A549 (cell line): ENCODE data around the gene PROSER3.

Source experiments
- CHD4 ChIP-seq: fragments of 200-600 bp; sonication (generic); IDR thresholded peaks from 2 replicates; pipeline ENCODE4 v1.6.1; 2016; ENCODE audit warnings: antibody characterized with exemption, mild to moderate bottlenecking, borderline replicate concordance
- CTCF ChIP-seq: fragments of >200 bp; sonication (Bioruptor Twin); formaldehyde crosslinking; IDR thresholded peaks from 3 replicates; pipeline ENCODE4 v1.5.1; 2016
- FOSB ChIP-seq: fragments of 250-450 bp; sonication (Bioruptor Pico); IDR thresholded peaks from 2 replicates; pipeline ENCODE4 v1.5.0; 2020; ENCODE audit warnings: mild to moderate bottlenecking, moderate library complexity
- NFE2L2 ChIP-seq: fragments of 150-350 bp; conservative IDR thresholded peaks from 2 replicates; pipeline ENCODE4 v1.6.1; 2014; ENCODE audit warnings: low read length
- POLR2A ChIP-seq: IDR thresholded peaks from 2 replicates; pipeline ENCODE4 v1.6.1; 2012; ENCODE audit warnings: mild to moderate bottlenecking, low read length
- RFX5 ChIP-seq: fragments of 450-650 bp; IDR thresholded peaks from 2 replicates; pipeline ENCODE4 v1.7.1; 2014; ENCODE audit warnings: antibody characterized with exemption, mild to moderate bottlenecking, moderate library complexity
- TFCP2L1 ChIP-seq: fragments of 250-450 bp; sonication (Bioruptor Pico); IDR thresholded peaks from 2 replicates; pipeline ENCODE4 v1.5.0; 2021; ENCODE audit warnings: mild to moderate bottlenecking

- no peak for TF ChIP-seq NFE2L2
- no peak for TF ChIP-seq POLR2A
- TF ChIP-seq TFCP2L1 (CRISPR knock-in tag) = no peak
- no peak for TF ChIP-seq CTCF
- no peak for TF ChIP-seq FOSB
- TF ChIP-seq RFX5 = no peak
- TF ChIP-seq CHD4 = no peak
Observed at GRCh38 chr19:35759697-35760096, 1.7 kb downstream of the PROSER3 start.
